NCI-H128 (cell line): ENCODE measurements around the gene GRIA4.

Source experiments
- DNase-seq: peaks from one replicate; lab custom pipeline; 2025; ENCODE audit not compliant: unreplicated experiment; lab: John Stamatoyannopoulos, UW

Gene GRIA4

GRCh38 chr11:105911454-105911853 lies 301.6 kb downstream of the GRIA4 start:
- no peak for DNase-seq

GRCh38 chr11:105912666-105913065 lies 302.8 kb downstream of the GRIA4 start:
- no peak for DNase-seq

GRCh38 chr11:105915021-105915420 lies 305.1 kb downstream of the GRIA4 start:
- DNase-seq, result no peak

GRCh38 chr11:105918039-105918438 lies 308.2 kb downstream of the GRIA4 start:
- no peak for DNase-seq

GRCh38 chr11:105918600-105918999 lies 308.7 kb downstream of the GRIA4 start:
- no peak for DNase-seq

- no peak for DNase-seq
Observed at GRCh38 chr11:105923252-105923651, 313.4 kb downstream of the GRIA4 start.

- DNase-seq, result no peak
Observed at GRCh38 chr11:105923807-105924206, 313.9 kb downstream of the GRIA4 start.

- no peak for DNase-seq
Observed at GRCh38 chr11:105929084-105929955, 319.4 kb downstream of the GRIA4 start.

GRCh38 chr11:105933695-105934094 lies 323.8 kb downstream of the GRIA4 start:
- DNase-seq, result no peak

- no peak for DNase-seq
Observed at GRCh38 chr11:105935791-105936190, 325.9 kb downstream of the GRIA4 start.

- DNase-seq, result no peak
Observed at GRCh38 chr11:105937331-105937730, 327.5 kb downstream of the GRIA4 start.

GRCh38 chr11:105937738-105938137 lies 327.9 kb downstream of the GRIA4 start:
- DNase-seq, result no peak

- DNase-seq, result no peak
Observed at GRCh38 chr11:105942921-105943320, 333.0 kb downstream of the GRIA4 start.

GRCh38 chr11:105948918-105949590 lies 339.2 kb downstream of the GRIA4 start:
- DNase-seq, result no peak

- DNase-seq, result no peak
Observed at GRCh38 chr11:105953886-105954285, 344.0 kb downstream of the GRIA4 start.

GRCh38 chr11:105960252-105961245 lies 350.7 kb downstream of the GRIA4 start:
- no peak for DNase-seq

GRCh38 chr11:105968021-105968697 lies 358.3 kb downstream of the GRIA4 start:
- no peak for DNase-seq

- no peak for DNase-seq
Observed at GRCh38 chr11:105969756-105970155, 359.9 kb downstream of the GRIA4 start.

GRCh38 chr11:105975128-105975527 lies 365.3 kb downstream of the GRIA4 start:
- no peak for DNase-seq

- no peak for DNase-seq
Observed at GRCh38 chr11:105979997-105980703, 370.3 kb downstream of the GRIA4 start.
